ENCODE measurements around the gene HLA-DQA2.

Gene HLA-DQA2

GRCh38 chr6:32759669-32760068 is 18.5 kb downstream of the HLA-DQA2 start:
- TF ChIP-seq CTCF (IDR thresholded peaks at IDR 0.05): no peak
- DNase-seq (ENCODE audit: low spot score): no peak
- H3K27ac ChIP-seq: no peak overlapping the region

GRCh38 chr6:32761072-32761471 is 19.9 kb downstream of the HLA-DQA2 start:
- no peak overlapping the region for H3K27ac ChIP-seq
- DNase-seq (ENCODE audit: low spot score): no peak
- H3K4me3 ChIP-seq: no peak overlapping the region
- no peak for TF ChIP-seq CTCF (IDR thresholded peaks at IDR 0.05)

More at GRCh38 chr6:32759669-32760068, 18.5 kb downstream of the HLA-DQA2 start:
- H3K4me3 ChIP-seq: no peak overlapping the region

GRCh38 chr6:32761548-32761947 is 20.4 kb downstream of the HLA-DQA2 start:
- TF ChIP-seq CTCF (IDR thresholded peaks at IDR 0.05): no peak
- no peak for DNase-seq (ENCODE audit: low spot score)
- Histone ChIP-seq H3K27ac (no peak overlapping the region), H3K4me3 (no peak overlapping the region)

- H3K4me3 ChIP-seq: no peak within 1 kb of the TSS
- no peak for TF ChIP-seq CTCF (IDR thresholded peaks at IDR 0.05)
- no peak for DNase-seq (ENCODE audit: low spot score)
- H3K27ac ChIP-seq: no peak within 1 kb of the TSS
Observed at GRCh38 chr6:32763421-32763820, 22.2 kb downstream of the HLA-DQA2 start, which contains the start of gene HLA-DQB2. Gene HLA-DQB2, minus strand, starts transcription at chr6:32763532. Its CDS starts 62 bp downstream, at chr6:32763470.

GRCh38 chr6:32764048-32764447 is 22.9 kb downstream of the HLA-DQA2 start:
- no peak for TF ChIP-seq CTCF (IDR thresholded peaks at IDR 0.05)
- Histone ChIP-seq H3K27ac (no peak overlapping the region), H3K4me3 (no peak overlapping the region)
- no peak for DNase-seq (ENCODE audit: low spot score)

GRCh38 chr6:32772656-32773055 is 31.5 kb downstream of the HLA-DQA2 start:
- H3K27ac ChIP-seq: no peak overlapping the region
- DNase-seq (ENCODE audit: low spot score): no peak
- no peak overlapping the region for H3K4me3 ChIP-seq
- no peak for TF ChIP-seq CTCF (IDR thresholded peaks at IDR 0.05)

- no peak for DNase-seq (ENCODE audit: low spot score)
- no peak overlapping the region for H3K4me3 ChIP-seq
- H3K27ac ChIP-seq: no peak overlapping the region
- no peak for TF ChIP-seq CTCF (IDR thresholded peaks at IDR 0.05)
Observed at GRCh38 chr6:32774426-32774825, 33.2 kb downstream of the HLA-DQA2 start.
